ENCODE data around the gene ZNF138.

ZNF138 gene

GRCh38 chr7:64881461-64882287, 87.4 kb downstream of the ZNF138 start (continued):
- TF ChIP-seq ZXDB (tag by site-specific recombination; IDR thresholded peaks at IDR 0.05) (no peak), HOXA7 (CRISPR knock-in tag; IDR thresholded peaks at IDR 0.05; ENCODE audit: borderline replicate concordance) (no peak), SCRT1 (tag by site-specific recombination; IDR thresholded peaks at IDR 0.05; ENCODE audit: borderline replicate concordance) (no peak), ZNF843 (tag by site-specific recombination; IDR thresholded peaks at IDR 0.05) (no peak), PRDM1 (tag by site-specific recombination; IDR thresholded peaks at IDR 0.05) (no peak), ZSCAN4 (tag by site-specific recombination; IDR thresholded peaks at IDR 0.05) (no peak)

GRCh38 chr7:64882341-64883112, 88.3 kb downstream of the ZNF138 start:
- Histone ChIP-seq H3K4me3 (ENCODE audit: low read depth, low read length) (no peak overlapping the region), H3K27ac (ENCODE audit: extremely low read depth, low read depth, low read length) (no peak overlapping the region), H3K9me3 (ENCODE audit: control insufficient read depth, insufficient read depth, low read depth, low read length) (no peaks in the 10 kb centered on the region), H3K4me1 (ENCODE audit: control insufficient read depth, insufficient read depth, low read length) (no peaks in the 10 kb centered on the region), H3K36me3 (ENCODE audit: control insufficient read depth in 2 of 2, insufficient read depth in 1 of 2, low read length in 2 of 2) (no peaks in the 10 kb centered on the region)
- CTCF ChIA-PET = no interaction called here
- POLR2A ChIA-PET = no interaction called here
- TF ChIP-seq ZNF610 (tag by site-specific recombination; IDR thresholded peaks at IDR 0.05; ENCODE audit: borderline replicate concordance) = no peak
- no peak for TF ChIP-seq ZNF416 (tag by site-specific recombination; IDR thresholded peaks at IDR 0.05)
- TF ChIP-seq ZNF23 (tag by site-specific recombination; IDR thresholded peaks at IDR 0.05; ENCODE audit: borderline replicate concordance) = no peak
- no peak for TF ChIP-seq ZNF571 (tag by site-specific recombination; IDR thresholded peaks at IDR 0.05)
- no peak for TF ChIP-seq ZNF112 (tag by site-specific recombination; IDR thresholded peaks at IDR 0.05)
- TF ChIP-seq ZEB2 (tag by site-specific recombination; IDR thresholded peaks at IDR 0.05) = no peak
- no peak for TF ChIP-seq ZFP37 (tag by site-specific recombination; IDR thresholded peaks at IDR 0.05)
- TF ChIP-seq ZNF677 (tag by site-specific recombination; IDR thresholded peaks at IDR 0.05) = no peak
- no peak for TF ChIP-seq ZNF624 (tag by site-specific recombination; IDR thresholded peaks at IDR 0.05)
- no peak for TF ChIP-seq ZNF302 (tag by site-specific recombination; IDR thresholded peaks at IDR 0.05; ENCODE audit: low read depth)
- TF ChIP-seq ZNF544 (tag by site-specific recombination; IDR thresholded peaks at IDR 0.05) = no peak
- TF ChIP-seq PRDM4 (tag by site-specific recombination; IDR thresholded peaks at IDR 0.05) = no peak

Measured in HEK293 (cell line).